SH-SY5Y (cell line): Measurements from ENCODE around the gene ATG10.

Source experiments
- GATA2 ChIP-seq: IDR thresholded peaks from 2 replicates; pipeline ENCODE4 v1.6.1; 2011; ENCODE audit warnings: mild to moderate bottlenecking, low read depth, low read length
- GATA3 ChIP-seq: IDR thresholded peaks from 2 replicates; pipeline ENCODE4 v1.6.1; 2011; ENCODE audit warnings: low read depth, mild to moderate bottlenecking, low read length, moderate library complexity

- TF ChIP-seq GATA2 (no peak), GATA3 (no peak)
These were observed 293.2 kb downstream of the ATG10 start for GRCh38 chr5:82265047-82265446.
